ENCODE results near the gene RALA.

DNA sequence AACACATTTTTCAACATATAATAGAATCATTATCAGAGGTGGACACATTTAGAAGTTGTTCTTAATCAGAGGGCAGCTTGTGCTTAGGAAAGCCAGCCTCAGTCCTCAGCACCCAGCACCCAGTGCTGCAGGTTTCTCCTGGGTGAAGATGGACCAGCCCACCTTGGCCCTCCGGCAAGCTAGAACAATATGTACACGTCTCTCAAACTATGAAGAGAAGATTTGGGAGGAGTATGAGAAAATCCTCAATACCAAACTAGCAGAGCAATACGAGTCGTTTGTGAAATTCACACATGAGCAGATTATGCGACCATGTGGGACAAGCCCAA is 13.5 kb upstream of the RALA start:
- TF ChIP-seq POLR2A (IDR thresholded peaks at IDR 0.05; ENCODE audit: low read length) = no peak
- no peak for TF ChIP-seq GATA1 (IDR thresholded peaks at IDR 0.05; ENCODE audit: low read depth, low read length)
